MG63 (cell line): Measurements from ENCODE around the gene ILF3. TPM values are rescaled to one million over a fixed set of nuclear protein-coding genes. Genes with fewer than 3 reads are reported as not detected.
A peak's percentile ranks its signal among the peaks of the same experiment; 100 is the strongest.

Experiments
- DNase-seq: peaks from one replicate; pipeline ENCODE4 v3.0.0-alpha.2; 2020
- H3K27me3 ChIP-seq: fragments of 250-450 bp; sonication (Bioruptor Pico); 2 replicates; pipeline ENCODE4 v1.5.1; 2020; ENCODE audit warnings: mild to moderate bottlenecking, moderate library complexity
- H3K36me3 ChIP-seq: fragments of 250-450 bp; sonication (Bioruptor Pico); 2 replicates; pipeline ENCODE4 v1.5.1; 2020; ENCODE audit warnings: mild to moderate bottlenecking, moderate library complexity
- H3K4me3 ChIP-seq: fragments of 250-450 bp; sonication (Bioruptor Pico); 2 replicates; pipeline ENCODE4 v1.5.1; 2020; ENCODE audit warnings: mild to moderate bottlenecking, moderate library complexity
- H3K9me3 ChIP-seq: fragments of 250-450 bp; sonication (Bioruptor Pico); 2 replicates; pipeline ENCODE4 v1.5.1; 2020; ENCODE audit warnings: mild to moderate bottlenecking, moderate library complexity
- total RNA-seq: library from RNA; depleted of rRNA; stranded (reverse); fragments of >200 nt; shearing (Covaris generic); gene quantifications from 2 replicates; pipeline ENCODE4 v1.2.3, GENCODE V29; 2014; ENCODE audit warnings: low replicate concordance

Gene ILF3
- total RNA-seq, 1 experiment from 2014 or later: 320 TPM

DNA sequence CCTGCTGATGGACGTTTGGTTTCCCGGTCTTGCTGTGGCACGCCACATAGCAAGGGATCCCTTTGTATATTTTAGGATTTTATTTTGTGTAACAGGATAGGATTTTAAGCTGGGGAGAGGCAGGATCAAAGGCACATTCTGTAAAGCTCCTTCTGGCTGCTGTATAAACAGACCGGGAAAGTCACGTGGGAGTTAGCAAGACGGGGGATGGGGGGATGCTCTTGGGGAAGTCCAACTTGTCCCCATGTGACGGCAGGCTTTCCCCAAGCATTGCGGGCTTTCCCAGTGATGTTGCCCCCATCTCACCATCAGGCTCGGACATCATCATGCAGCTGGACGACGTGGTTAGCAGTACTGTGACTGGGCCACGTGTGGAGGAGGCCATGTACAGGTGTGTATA lies 52.8 kb downstream of the ILF3 start:
- DNase-seq: no peak
- Histone ChIP-seq H3K9me3 (no peaks in the 10 kb centered on the region), H3K36me3 (peaks cover 39% of the 10 kb centered on the region), H3K4me3 (no peak overlapping the region), H3K27me3 (no peaks in the 10 kb centered on the region)

DNA sequence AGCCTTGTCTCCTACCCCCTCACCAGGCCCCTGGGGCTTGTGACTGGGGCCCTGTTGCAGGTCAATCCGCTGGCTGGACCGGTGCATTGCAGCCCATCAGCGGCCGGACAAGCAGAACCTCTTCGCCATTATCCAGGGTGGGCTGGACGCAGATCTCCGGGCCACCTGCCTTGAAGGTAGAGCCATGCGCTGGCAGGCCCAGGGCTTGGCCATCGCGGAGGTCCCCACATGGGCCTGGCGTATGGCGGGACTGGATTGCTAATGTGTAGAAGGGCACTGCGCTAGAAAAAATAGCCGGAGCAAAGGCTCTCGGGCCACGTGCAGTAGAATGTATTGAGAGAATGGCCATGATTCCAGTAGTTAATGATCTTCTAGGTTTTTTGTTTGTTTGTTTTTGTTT lies 53.3 kb downstream of the ILF3 start:
- Histone ChIP-seq H3K9me3 (no peaks in the 10 kb centered on the region), H3K4me3 (no peak overlapping the region), H3K27me3 (no peaks in the 10 kb centered on the region), H3K36me3 (peaks cover 40% of the 10 kb centered on the region)
- DNase-seq: no peak

DNA sequence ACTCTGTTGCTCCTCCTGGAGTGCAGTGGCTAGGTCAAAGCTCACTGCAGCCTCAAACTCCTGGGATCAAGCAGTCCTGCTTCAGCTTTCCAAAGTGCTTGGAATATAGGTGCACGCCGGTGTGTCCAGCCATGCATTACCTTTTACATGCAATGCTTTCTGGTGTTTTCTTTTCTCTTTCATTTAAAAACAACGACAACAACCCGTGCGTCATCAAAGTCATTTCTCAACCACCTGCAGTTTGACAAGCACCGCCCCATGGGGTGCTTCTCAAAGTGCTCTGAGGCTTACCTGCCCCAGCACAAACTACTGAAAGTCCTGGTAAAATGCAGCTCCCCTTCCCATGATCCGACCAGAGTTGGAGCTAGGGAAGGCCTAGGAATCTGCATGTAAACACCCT lies 54.1 kb downstream of the ILF3 start:
- no peak for DNase-seq
- H3K9me3 ChIP-seq: no peaks in the 10 kb centered on the region

DNA sequence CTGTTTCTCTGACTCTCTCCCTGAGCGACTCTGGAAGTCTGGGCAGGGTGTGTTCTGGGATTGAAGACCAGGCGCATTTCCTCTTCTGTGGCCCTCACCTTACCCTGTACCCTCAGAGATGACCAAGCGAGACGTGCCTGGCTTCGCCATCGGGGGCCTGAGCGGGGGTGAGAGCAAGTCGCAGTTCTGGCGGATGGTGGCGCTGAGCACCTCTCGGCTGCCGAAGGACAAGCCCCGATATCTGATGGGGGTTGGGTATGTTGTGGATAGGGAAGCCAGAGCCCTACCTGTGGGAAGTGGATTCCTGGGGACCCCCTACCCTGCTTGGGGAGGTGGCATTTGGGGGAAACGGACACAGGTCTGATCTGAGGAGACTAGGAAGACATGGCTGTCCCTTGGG lies 57.9 kb downstream of the ILF3 start:
- DNase-seq: no peak
- H3K9me3 ChIP-seq: no peaks in the 10 kb centered on the region
- H3K36me3 ChIP-seq: peaks cover 35% of the 10 kb centered on the region

More for the DNA sequence above, 54.1 kb downstream of the ILF3 start:
- Histone ChIP-seq H3K36me3 (peaks cover 43% of the 10 kb centered on the region), H3K27me3 (no peaks in the 10 kb centered on the region), H3K4me3 (no peak overlapping the region)

DNA sequence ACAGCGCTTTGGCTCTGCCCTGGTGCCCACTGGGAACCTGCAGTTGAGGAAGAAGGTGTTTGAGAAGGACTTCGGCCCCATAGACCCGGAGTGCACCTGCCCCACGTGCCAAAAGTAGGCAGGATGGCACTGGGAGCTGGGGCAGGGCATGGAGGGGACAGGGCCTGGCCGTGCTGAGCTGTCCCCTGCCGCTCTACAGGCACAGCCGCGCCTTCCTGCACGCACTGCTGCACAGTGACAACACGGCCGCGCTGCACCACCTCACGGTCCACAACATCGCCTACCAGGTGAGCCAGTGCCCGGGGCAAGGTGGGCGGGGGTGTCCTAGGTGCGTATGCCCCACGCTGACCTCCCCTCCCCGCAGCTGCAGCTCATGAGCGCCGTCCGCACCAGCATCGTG lies 58.6 kb downstream of the ILF3 start:
- Histone ChIP-seq H3K9me3 (no peaks in the 10 kb centered on the region), H3K4me3 (no peak overlapping the region), H3K27me3 (no peaks in the 10 kb centered on the region), H3K36me3 (peaks cover 30% of the 10 kb centered on the region)
- no peak for DNase-seq

More for the DNA sequence above, 57.9 kb downstream of the ILF3 start:
- Histone ChIP-seq H3K27me3 (no peaks in the 10 kb centered on the region), H3K4me3 (no peak overlapping the region)

DNA sequence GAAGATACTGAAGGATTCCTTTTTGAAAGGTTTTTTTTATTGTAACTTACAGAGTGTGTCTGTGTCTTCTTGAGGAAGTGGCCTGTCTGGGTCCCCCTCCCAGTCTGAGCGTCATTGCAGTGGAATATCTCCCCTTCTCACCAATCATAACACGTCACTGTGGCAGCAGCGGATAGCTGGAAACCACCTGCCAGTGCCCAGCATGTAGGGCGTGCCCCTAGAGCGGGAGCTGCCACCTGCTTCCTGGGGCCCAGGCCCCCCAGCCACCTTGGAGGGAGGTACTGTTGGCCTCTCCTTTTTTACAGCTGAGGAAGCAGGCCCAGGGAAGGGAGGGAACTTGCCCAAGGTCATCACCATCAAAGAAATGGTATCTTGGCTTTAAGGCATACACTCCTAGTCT lies 59.2 kb downstream of the ILF3 start:
- Histone ChIP-seq H3K27me3 (no peaks in the 10 kb centered on the region), H3K9me3 (no peaks in the 10 kb centered on the region), H3K4me3 (no peak overlapping the region), H3K36me3 (peaks cover 27% of the 10 kb centered on the region)
- DNase-seq: no peak

DNA sequence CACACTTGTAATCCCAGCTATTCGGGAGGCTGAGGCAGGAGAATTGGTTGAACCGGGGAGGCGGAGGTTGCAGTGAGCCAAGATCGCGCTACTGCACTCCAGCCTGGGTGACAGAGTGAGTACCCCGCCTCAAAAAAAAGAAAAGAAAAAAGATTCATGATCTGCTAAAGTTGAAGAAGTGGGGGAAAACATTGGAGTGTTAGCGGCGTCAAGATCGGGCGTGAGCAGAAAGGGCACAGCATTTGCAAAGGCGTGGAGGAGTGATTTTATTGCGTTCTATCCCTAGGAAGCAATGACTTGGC lies 62.9 kb downstream of the ILF3 start:
- DNase-seq: no peak
- Histone ChIP-seq H3K9me3 (no peaks in the 10 kb centered on the region), H3K36me3 (peaks cover 25% of the 10 kb centered on the region), H3K27me3 (no peaks in the 10 kb centered on the region), H3K4me3 (peak overlapping the region; percentile 20)

DNA sequence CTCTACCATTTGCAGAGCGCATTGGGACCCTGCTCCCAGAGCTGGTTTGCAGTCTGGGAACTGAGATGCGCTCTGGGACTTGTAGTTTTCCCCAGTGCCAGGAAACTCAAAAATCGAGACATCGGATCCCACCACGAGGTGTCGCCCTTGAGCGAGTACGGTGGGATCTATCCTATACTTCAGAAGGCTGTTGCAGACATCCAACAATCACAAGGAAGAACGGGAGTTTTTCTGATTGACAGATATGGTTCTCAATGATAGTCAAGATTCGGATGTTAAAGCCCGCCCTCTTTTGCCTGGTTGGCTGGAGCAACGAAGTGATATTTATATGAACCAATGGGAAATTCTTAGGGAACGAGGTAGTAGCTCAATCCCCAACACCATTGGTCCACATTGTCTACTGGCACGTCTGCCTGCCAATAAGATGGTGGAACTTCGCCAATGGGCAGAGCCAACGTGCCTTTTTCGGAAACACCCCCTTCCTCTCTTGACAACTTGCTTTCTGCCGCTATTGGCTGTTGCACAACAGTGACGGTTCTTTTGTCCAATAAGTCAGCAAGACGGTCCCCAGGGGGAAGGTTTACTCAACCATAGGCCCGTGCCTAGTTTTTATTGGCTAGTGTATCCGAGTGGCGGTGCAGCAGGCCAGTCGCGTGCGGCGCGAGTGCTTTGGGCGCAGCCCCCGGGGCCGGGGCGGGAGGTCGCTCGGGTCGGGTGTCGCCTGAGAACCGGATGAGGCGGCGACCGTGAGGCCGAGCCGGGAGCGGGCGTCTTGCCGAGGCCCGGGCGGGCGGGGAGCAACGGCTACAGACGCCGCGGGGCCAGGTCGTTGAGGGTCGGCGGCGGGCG lies 63.4 kb downstream of the ILF3 start, which contains the start of gene DNM2:
Gene DNM2 (plus strand): TSS at position 724 of the 849 bp plus-strand sequence. CDS start 164 bp downstream, outside the sequence.
- H3K27me3 ChIP-seq: no peaks in the 10 kb centered on the region
- no peaks in the 10 kb centered on the region for H3K9me3 ChIP-seq
- peak; percentile 99 for DNase-seq
- peaks cover 24% of the 10 kb centered on the region for H3K36me3 ChIP-seq
- H3K4me3 ChIP-seq: peak within 1 kb of the TSS; percentile 83

DNA sequence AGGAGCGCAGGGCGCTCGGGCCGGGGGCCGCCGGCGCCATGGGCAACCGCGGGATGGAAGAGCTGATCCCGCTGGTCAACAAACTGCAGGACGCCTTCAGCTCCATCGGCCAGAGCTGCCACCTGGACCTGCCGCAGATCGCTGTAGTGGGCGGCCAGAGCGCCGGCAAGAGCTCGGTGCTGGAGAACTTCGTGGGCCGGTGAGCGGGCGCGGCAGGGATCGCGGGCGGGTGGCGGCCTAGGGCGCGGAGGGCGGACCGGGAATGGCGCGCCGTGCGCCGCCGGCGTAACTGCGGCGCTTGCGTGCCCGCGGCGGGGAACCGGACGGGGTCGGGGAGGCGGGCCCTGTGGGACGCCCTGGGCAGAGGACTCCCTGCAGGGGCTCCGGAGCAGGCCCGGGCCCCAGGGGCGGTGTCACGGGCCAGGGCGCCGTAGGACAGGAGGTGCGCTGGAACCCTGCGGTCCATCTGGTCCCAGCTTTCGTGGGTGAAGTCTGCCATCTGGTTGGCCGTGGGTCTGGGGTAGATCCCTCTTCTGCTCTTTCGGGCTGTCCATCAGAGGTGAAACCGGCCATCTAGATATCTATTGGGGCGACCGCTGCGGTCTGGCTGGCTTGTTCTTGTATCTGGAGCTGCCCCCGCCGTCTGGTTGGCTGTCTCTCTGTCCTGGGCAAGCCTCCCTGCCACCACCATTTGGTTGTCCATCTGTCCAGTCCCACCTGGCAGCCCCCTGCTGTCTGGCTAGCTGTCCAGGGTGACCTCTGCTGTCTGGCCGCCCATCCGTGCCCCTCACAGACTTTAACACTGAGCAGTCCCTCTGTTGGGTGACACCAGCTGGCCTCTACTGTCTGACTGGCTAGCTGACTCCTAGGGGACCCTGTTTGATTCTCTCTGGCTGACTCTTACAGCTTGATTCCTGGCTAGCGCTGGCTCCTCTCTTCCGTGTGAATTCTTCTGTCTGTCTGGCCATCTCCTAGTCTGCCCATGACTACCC lies 64.4 kb downstream of the ILF3 start:
- H3K4me3 ChIP-seq: peak overlapping the region; percentile 83
- peaks cover 16% of the 10 kb centered on the region for H3K36me3 ChIP-seq
- no peaks in the 10 kb centered on the region for H3K9me3 ChIP-seq
- H3K27me3 ChIP-seq: no peaks in the 10 kb centered on the region
- peak; percentile 67 for DNase-seq

DNA sequence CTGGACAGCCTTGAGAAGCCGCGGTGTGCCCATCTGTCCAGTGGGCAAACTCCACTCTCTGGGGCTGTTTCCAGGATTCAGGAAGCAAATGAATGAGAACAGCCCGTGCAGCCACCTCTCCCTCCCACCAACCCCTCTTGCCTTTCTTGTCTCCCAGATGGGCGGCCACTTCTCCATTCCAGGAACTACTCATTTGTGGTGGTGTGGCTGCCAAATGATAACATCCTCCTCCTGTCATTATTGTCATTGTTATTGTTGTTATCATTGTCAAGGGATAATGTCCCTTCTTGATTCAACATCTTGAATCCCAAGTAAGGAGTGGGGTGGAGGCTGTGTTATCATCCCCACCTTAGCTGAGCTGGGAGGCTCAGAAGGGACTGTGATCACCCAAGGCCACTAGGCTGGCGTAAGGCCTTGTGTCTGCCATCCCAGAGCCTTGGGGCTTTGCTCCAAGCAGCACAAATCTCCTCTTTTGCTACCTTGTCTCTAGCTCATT lies 65.4 kb downstream of the ILF3 start:
- Histone ChIP-seq H3K4me3 (peak overlapping the region; percentile 83), H3K27me3 (no peaks in the 10 kb centered on the region), H3K9me3 (no peaks in the 10 kb centered on the region), H3K36me3 (peaks cover 17% of the 10 kb centered on the region)
- no peak for DNase-seq

DNA sequence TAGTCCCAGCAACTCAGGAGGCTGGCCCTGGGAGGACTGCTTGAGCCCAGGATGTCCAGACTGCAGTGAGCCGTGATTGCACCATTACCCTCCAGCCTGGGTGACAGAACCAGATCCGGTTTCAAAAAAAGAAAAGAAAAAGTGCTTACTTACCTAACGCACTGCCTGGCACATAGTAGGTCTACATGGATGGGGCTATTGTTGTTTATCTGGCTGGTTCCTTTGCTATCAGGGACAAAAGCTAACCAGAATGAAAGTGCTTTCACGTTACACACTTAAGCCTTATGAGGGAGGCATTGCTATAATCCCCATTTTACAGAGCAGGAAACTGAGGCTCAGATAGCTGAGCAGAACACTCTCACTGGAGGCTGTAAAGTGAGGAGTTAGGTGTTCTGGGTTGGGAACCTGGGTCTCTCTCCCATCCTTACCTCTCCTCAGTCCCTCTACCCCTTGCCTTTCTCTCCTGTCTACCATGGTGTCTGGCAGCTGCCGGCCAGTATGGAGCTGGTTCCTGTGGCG lies 66.5 kb downstream of the ILF3 start:
- H3K27me3 ChIP-seq: no peaks in the 10 kb centered on the region
- H3K36me3 ChIP-seq: peaks cover 17% of the 10 kb centered on the region
- no peak for DNase-seq
- no peaks in the 10 kb centered on the region for H3K9me3 ChIP-seq
- no peak overlapping the region for H3K4me3 ChIP-seq

DNA sequence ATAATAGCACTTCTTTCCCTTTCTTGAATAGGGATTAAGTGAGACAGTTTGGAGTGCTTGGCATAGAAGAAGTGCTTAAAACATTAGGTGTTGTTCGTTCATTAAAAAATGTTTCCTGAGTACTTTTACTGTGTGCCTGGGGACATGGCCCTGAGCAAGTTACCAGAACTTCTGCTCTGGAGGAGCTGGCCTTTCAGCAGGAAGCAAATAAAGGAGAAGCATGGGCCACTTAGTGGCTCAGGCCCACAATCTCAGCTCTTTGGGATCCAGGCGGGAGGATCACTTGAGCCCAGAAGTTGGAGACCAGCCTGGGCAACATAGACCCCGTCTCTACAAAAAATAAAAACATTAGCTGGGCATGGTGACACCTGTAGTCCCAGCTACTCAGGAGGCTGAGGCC lies 69.4 kb downstream of the ILF3 start:
- Histone ChIP-seq H3K4me3 (no peak overlapping the region), H3K9me3 (no peaks in the 10 kb centered on the region), H3K36me3 (peaks cover 19% of the 10 kb centered on the region), H3K27me3 (no peaks in the 10 kb centered on the region)
- DNase-seq: no peak

DNA sequence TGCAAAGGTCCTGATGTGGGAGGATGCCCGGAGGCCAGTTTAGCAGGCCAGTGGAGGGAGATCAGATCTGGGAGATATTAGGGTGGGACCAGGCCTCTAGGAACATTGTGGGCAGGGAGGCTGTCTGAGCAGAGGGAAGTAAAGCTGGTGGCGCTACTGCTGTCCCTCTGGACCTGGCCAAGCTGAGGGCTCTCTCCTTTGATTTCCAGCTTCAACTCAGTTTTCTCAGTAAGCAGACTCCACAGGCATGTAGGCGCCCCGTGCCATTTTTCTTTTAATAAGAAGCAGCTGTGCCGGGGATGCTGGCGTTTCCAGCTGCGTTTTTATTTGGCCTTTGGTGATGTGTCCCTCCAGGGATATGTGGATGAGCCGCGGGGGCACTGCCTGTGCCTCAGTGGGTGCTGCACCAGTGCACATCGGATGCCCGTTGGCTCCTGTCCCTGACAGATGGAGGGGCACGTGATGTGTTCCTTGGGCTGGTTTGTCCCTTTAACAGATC lies 70.5 kb downstream of the ILF3 start:
- peaks cover 15% of the 10 kb centered on the region for H3K36me3 ChIP-seq
- no peaks in the 10 kb centered on the region for H3K9me3 ChIP-seq
- H3K4me3 ChIP-seq: no peak overlapping the region
- no peaks in the 10 kb centered on the region for H3K27me3 ChIP-seq
- no peak for DNase-seq

DNA sequence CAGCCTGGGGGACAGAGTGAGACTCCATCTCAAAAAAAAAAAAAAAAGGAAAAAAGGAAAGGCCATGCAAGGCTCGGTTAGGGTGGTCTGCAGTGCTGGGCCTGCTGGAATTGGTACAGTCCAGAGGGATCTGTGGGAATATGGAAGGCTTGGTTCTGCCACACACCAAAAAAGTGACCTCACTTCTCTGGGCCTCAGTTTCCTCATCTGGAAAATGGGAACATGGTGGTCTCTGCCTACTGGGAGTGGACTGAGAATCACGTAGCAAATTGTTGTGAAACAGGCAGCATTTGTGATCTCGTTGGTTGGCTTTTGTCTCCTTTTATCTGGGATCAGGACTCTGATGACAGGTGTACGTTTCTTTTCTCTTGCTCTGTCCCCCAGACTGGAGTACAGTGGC lies 71.3 kb downstream of the ILF3 start:
- Histone ChIP-seq H3K36me3 (peaks cover 11% of the 10 kb centered on the region), H3K9me3 (no peaks in the 10 kb centered on the region), H3K27me3 (no peaks in the 10 kb centered on the region), H3K4me3 (no peak overlapping the region)
- no peak for DNase-seq

DNA sequence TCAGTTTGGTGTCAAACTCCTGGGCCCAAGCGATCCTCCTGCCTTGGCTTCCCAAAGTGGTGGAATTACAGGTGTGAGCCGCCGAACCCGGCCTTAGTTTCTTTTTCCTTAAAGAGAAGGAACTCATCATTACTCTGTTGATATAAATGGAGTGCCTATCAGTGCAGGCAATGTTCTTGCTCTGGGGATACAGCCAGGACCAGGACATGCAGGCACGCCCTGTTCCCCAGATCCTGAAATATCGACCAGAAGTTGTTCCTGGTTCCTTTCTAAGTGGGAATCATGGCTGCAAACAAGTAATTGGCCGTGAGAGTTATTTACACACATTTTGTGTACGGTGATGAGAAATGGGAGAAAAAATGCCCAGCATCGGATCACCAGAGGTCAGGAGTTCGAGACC lies 72.1 kb downstream of the ILF3 start:
- no peak overlapping the region for H3K4me3 ChIP-seq
- peaks cover 6% of the 10 kb centered on the region for H3K36me3 ChIP-seq
- no peaks in the 10 kb centered on the region for H3K27me3 ChIP-seq

DNA sequence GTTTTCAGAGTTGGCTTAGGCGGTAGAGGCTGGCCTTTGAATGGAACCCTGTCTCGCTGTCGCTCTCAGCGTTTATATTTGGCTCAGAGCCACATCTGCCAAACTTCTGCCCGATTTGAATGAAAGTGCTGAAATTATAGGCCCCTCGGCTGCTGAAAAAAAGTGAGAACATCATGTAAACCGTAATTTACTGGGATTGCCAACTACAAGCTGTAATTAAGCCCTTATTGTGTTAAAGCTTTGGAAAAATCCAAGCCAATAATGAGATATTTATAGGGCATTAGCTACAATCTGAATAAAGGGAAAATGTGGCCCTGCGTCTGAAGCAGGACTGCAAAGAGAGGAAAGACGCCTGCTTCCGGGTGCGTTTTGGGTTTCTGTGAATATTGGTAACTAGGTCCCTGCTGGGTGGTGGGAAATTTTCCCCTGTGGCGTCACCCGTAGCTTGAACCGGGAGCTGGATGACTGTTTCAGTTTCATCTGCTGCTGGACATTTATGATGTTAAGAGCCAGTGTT lies 73.6 kb downstream of the ILF3 start:
- Histone ChIP-seq H3K9me3 (no peaks in the 10 kb centered on the region), H3K36me3 (peaks cover 6% of the 10 kb centered on the region), H3K4me3 (no peak overlapping the region), H3K27me3 (no peaks in the 10 kb centered on the region)
- DNase-seq: no peak

More for the DNA sequence above, 72.1 kb downstream of the ILF3 start:
- H3K9me3 ChIP-seq: no peaks in the 10 kb centered on the region
- DNase-seq: no peak

DNA sequence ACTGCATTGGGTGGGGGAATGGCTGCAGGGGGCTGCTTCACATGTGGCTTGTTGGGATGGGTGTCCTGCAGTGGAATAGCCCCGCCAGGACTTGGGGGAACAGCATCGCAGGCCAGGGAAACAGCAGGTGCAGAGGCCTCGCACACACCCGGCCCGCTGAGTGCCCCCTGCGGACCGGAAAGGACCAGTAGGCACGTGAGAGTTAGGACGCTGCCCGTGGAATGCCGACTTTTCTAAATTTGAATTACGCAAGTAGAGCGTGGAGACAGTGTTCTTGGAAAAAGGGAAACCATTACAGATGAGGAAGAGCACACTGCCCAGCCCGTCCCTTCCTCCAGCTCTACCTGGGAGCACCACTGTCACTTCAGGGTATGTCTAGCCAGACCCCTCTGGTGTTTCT lies 75.3 kb downstream of the ILF3 start:
- Histone ChIP-seq H3K4me3 (no peak overlapping the region), H3K27me3 (no peaks in the 10 kb centered on the region), H3K9me3 (no peaks in the 10 kb centered on the region), H3K36me3 (peaks cover 7% of the 10 kb centered on the region)
- no peak for DNase-seq
